Measurements from ENCODE around the gene KPNB1. TPM values are rescaled to one million over a fixed set of nuclear protein-coding genes. Genes with fewer than 3 reads are reported as not detected.
A peak's percentile ranks its signal among the peaks of the same experiment; 100 is the strongest.

Gene KPNB1
- total RNA-seq, 2 experiments from 2014 or later: 602 to 614 TPM

DNA sequence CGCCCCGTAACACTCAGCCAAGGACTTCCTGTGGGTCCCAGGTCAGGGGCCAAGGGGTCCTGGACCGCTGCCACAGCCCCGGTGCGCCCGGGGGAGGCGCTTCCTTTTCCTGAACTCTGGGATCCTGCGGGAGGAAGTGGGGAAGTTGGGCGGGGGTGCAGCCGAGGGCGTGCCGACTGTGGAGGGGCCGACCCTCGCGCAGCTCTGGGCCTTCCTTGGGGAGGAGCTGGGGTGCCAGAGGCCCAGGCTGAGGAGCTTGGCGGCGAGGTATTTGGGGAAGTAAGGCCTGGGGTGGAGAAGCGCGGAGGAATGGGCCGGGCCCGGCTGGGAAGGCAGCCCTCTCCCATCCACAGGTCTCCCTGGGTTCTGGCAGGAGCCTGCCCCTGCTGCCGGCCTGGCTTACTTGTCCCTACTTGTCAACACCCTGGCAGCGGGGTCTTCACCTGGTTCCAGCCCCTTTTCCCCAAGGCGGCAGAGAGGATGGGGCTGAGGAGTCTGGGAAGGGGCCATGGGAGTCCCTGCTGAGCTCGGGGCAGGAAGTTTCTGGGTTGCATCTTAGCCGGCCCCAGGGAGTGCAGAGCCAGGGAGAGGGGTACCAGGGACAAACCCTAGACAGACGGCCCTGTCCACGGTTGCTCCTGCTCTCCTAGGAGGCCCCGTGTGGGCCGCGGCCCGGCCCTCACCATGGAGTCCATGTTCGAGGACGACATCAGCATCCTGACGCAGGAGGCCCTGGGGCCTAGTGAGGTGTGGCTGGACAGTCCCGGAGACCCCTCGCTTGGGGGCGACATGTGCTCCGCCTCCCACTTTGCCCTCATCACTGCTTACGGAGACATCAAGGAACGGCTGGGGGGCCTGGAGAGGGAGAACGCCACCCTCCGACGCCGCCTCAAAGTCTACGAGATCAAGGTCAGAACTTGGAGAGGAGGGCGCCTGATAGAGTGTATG, 46.0 kb downstream of the KPNB1 start:
- H3K36me3 Mint-ChIP-seq (ENCODE audit: low read depth): peaks cover 26% of the 10 kb centered on the region
- peak overlapping the region; percentile 88 for H3K4me3 Mint-ChIP-seq
- peak overlapping the region; percentile 91 for H3K27ac Mint-ChIP-seq
- H3K4me1 Mint-ChIP-seq (ENCODE audit: low read depth): peaks cover 71% of the 10 kb centered on the region
- intact Hi-C loops (cut with micrococcal nuclease): loop anchor here (1.0 to 2.0 kb wide), 3 partner anchors 10 to 46 kb away; partner anchors contain the start of gene KPNB1
- CTCF ChIA-PET: interaction anchor here (0.8 to 8.3 kb wide), 5 partner anchors 29 to 56 kb away, joined by 3 to 158 read pairs (median 3); partner anchors contain the start of gene TBX21
- no peaks in the 10 kb centered on the region for H3K9me3 Mint-ChIP-seq
- DNase-seq: no peak
- no peaks in the 10 kb centered on the region for H3K27me3 Mint-ChIP-seq (ENCODE audit: low read depth)

DNA sequence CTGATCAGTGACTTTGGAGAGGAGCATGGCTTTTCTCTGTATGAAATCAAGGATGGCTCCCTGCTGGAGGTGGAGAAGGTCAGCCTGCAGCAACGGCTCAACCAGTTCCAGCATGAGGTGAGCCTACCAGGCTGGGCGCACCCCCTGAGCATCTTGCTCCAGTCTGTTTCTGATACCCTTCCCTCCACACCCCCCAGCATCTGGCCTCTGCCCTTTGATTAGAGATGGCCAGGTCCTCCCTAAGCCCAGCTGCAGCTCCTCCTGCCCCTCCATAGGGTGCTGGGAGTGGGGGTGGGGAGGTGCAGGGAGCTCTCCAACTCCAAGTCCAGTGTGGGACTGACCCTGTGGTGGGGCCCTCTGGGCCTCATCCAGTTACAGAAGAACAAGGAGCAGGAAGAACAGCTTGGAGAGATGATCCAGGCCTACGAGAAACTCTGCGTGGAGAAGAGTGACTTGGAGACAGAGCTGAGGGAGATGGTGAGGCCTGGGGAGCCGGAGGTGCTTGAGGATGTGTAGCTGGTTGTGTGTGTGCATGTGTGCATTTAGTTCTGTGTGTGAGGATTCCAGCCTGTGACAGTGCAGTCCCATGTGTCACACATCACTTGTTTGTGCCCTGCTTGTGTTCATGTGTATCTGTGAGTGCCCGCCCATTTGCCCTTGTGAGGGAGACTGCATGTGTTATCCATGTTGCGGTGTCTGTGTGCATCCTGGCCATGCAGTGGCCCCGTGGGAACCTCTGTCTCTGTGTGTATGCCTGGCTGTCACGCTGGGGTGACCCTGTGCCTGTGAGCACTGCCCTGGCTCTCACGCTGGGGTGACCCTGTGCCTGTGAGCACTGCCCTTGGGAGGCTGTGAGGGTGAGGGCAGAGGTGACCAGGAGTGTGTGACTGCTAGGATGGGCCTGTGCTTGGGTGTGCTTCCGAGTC, 47.3 kb downstream of the KPNB1 start:
- no peaks in the 10 kb centered on the region for H3K27me3 Mint-ChIP-seq (ENCODE audit: low read depth)
- intact Hi-C loops (cut with micrococcal nuclease): no loop called here
- H3K9me3 Mint-ChIP-seq: no peaks in the 10 kb centered on the region
- H3K27ac Mint-ChIP-seq: peak overlapping the region; percentile 80
- H3K4me1 Mint-ChIP-seq (ENCODE audit: low read depth): peaks cover 79% of the 10 kb centered on the region
- peaks cover 26% of the 10 kb centered on the region for H3K36me3 Mint-ChIP-seq (ENCODE audit: low read depth)
- H3K4me3 Mint-ChIP-seq: peak overlapping the region; percentile 88
- CTCF ChIA-PET: interaction anchor here (0.6 to 8.3 kb wide), 7 partner anchors 8 to 93 kb away, joined by 3 to 158 read pairs (median 44); partner anchors contain the start of gene TBX21
- no peak for DNase-seq

DNA sequence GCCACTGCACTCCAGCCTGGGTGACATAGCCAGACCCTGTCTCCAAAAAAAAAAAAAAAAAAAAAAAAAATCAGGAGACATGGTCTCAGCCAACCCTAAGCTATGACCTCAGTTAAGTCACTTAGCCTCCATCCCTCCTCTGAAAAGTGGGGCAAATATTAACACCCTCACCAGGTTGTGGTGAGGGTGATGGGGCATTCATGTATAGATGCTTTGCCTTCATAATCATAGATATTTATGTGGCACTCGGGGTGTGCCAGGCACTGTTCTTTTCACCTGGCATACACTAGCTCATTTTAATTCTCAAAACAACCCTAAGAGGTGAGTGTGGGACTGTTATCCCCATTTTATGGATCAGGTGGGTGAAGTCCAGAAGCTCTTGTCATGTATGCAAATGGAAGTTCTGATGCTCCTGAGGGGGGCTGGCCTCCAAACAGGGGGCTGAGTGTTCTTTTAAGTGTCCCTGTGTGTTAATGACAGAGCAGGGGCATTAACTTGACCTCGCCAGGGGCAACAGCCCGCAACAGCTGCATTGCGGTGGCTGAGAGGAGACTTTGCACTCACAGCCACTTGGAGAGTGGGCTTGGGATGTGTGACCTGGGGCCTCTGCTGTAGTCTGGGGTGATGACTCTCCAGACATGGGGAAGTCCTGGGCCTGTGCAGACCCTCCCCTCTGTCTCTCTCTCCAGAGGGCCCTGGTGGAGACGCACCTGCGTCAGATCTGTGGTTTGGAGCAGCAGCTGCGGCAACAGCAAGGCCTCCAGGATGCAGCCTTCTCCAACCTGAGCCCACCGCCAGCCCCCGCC, 48.4 kb downstream of the KPNB1 start:
- H3K4me3 Mint-ChIP-seq: no peak overlapping the region
- CTCF ChIA-PET: interaction anchor here (0.6 to 8.3 kb wide), 16 partner anchors 10 to 119 kb away, joined by 3 to 158 read pairs (median 7); partner anchors contain the start of gene TBX21
- H3K27ac Mint-ChIP-seq: peak overlapping the region; percentile 64
- H3K27me3 Mint-ChIP-seq (ENCODE audit: low read depth): no peaks in the 10 kb centered on the region
- no peak for DNase-seq
- peaks cover 29% of the 10 kb centered on the region for H3K36me3 Mint-ChIP-seq (ENCODE audit: low read depth)
- intact Hi-C loops (cut with micrococcal nuclease): loop anchor here (1.0 to 2.0 kb wide), 3 partner anchors 20 to 93 kb away; no protein-coding TSS in a partner anchor
- H3K9me3 Mint-ChIP-seq: no peaks in the 10 kb centered on the region
- peaks cover 75% of the 10 kb centered on the region for H3K4me1 Mint-ChIP-seq (ENCODE audit: low read depth)

DNA sequence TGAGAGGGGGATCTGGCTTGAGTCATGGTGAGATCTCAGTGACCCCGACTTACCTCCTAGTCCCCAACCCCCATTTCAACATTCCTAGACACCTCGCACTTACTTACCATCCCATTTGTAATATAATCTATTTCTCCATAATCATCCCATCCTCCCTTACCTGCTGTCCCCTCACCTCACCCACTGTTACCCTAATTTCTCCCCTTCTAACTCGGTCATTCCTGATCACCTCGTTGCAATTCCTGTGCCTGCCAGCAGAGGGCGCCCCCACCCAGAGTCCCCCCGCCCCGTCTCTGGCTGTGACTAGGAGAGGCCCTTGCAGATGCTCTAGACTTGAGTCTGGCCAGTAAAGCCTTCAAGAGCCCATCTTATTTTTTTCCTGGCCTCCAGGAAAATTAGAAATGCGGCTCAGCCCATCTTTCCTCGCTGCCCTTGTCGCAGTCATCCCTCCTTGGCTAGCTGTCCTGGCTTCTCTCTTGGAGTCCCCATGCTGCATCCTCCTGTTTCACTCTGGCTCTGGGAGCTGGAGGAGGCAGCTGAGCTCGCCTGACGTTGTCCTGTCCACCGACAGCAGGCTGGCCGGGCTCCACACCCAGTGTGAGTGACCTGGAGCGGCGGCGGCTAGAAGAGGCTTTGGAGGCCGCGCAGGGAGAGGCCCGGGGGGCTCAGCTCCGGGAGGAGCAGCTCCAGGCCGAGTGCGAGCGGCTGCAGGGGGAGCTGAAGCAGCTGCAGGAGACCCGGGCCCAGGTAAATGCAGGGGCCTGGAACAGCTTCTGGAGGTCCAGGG, 49.2 kb downstream of the KPNB1 start:
- H3K9me3 Mint-ChIP-seq: no peaks in the 10 kb centered on the region
- H3K4me3 Mint-ChIP-seq: peak overlapping the region; percentile 28
- peaks cover 79% of the 10 kb centered on the region for H3K4me1 Mint-ChIP-seq (ENCODE audit: low read depth)
- peak overlapping the region; percentile 64 for H3K27ac Mint-ChIP-seq
- peaks cover 36% of the 10 kb centered on the region for H3K36me3 Mint-ChIP-seq (ENCODE audit: low read depth)
- CTCF ChIA-PET: interaction anchor here (0.6 to 8.3 kb wide), 21 partner anchors 8 to 189 kb away, joined by 3 to 158 read pairs (median 4); partner anchors contain the start of gene TBX21
- no peaks in the 10 kb centered on the region for H3K27me3 Mint-ChIP-seq (ENCODE audit: low read depth)
- intact Hi-C loops (cut with micrococcal nuclease): loop anchor here (1.0 to 2.0 kb wide), 5 partner anchors 19 to 92 kb away; partner anchors contain the start of gene TBX21
- DNase-seq: peak; percentile 92

DNA sequence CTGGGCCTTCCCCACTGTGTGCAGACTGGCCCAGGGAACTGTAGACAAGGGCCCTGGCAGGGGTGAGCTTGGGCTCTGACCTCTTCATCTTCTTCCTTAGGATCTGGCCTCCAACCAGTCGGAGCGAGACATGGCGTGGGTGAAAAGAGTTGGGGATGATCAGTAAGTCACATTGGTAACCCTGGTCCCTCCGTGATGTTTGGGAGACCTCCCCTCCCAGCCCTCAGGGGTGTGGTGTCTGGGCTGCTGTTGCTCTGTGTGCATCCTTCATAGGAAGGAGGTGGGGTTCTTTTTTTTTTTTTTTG, 49.8 kb downstream of the KPNB1 start:
- DNase-seq: no peak
- intact Hi-C loops (cut with micrococcal nuclease): loop anchor here (1.0 to 2.0 kb wide), 3 partner anchors 22 to 91 kb away; partner anchors contain the start of gene TBX21
- peaks cover 85% of the 10 kb centered on the region for H3K4me1 Mint-ChIP-seq (ENCODE audit: low read depth)
- CTCF ChIA-PET: interaction anchor here (0.6 to 8.3 kb wide), 18 partner anchors 8 to 190 kb away, joined by 3 to 158 read pairs (median 4); partner anchors contain the start of gene TBX21
- peaks cover 38% of the 10 kb centered on the region for H3K36me3 Mint-ChIP-seq (ENCODE audit: low read depth)
- no peak overlapping the region for H3K4me3 Mint-ChIP-seq
- H3K27me3 Mint-ChIP-seq (ENCODE audit: low read depth): no peaks in the 10 kb centered on the region
- H3K9me3 Mint-ChIP-seq: no peaks in the 10 kb centered on the region
- H3K27ac Mint-ChIP-seq: peak overlapping the region; percentile 81

DNA sequence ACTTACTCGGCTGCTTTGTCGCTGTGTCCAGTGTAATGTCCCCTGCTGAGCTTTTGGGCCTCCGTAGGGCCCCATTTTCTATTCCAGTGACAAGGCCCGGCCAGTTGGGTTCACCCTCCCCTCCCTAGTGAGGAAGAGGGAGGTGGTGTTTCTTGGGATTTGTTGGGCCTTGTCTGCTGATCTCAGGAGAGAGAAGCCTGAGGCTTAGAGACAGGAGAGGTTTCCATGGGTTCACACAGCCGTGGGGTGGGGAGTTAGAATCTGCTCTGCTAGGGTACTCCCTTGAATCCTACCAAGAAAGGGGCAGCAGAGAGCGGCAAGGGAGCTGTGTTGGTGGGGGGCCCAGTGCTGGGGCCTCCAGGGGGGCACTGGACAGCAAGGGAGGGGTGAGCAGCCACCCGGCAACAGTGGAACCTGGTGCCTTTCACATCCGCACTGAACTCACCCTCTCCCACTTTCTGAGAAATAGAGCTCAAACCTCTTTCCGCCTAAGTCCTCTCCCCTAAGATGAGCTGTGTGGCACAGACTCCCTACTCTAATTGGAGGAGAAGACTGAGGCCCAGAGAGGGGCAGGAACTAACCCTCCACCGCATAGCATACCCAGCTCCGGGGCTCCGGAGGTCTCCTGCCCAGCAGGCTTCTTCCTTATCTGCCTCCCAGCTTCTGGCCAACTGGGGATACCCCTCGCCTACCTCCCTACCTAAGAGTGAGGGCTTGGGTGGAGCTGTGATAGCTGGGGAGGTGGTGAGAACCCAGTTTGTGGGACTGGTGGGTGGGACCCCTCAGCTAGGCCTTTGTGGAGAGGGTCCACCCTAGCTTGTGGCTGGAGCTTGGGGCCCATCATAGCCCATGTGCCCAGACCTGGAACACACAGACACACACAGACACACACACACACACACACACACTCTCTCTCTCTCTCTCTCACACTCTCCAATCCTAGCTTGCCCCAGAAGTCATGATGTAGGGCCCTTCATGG, 51.0 kb downstream of the KPNB1 start:
- H3K36me3 Mint-ChIP-seq (ENCODE audit: low read depth): peaks cover 42% of the 10 kb centered on the region
- no peaks in the 10 kb centered on the region for H3K9me3 Mint-ChIP-seq
- H3K27me3 Mint-ChIP-seq (ENCODE audit: low read depth): no peaks in the 10 kb centered on the region
- no peak for DNase-seq
- H3K4me1 Mint-ChIP-seq (ENCODE audit: low read depth): peaks cover 89% of the 10 kb centered on the region
- intact Hi-C loops (cut with micrococcal nuclease): no loop called here
- CTCF ChIA-PET: interaction anchor here (0.6 to 8.3 kb wide), 10 partner anchors 10 to 101 kb away, joined by 3 to 158 read pairs (median 4); partner anchors contain the start of gene TBX21
- peak overlapping the region; percentile 45 for H3K4me3 Mint-ChIP-seq
- H3K27ac Mint-ChIP-seq: peak overlapping the region; percentile 98

DNA sequence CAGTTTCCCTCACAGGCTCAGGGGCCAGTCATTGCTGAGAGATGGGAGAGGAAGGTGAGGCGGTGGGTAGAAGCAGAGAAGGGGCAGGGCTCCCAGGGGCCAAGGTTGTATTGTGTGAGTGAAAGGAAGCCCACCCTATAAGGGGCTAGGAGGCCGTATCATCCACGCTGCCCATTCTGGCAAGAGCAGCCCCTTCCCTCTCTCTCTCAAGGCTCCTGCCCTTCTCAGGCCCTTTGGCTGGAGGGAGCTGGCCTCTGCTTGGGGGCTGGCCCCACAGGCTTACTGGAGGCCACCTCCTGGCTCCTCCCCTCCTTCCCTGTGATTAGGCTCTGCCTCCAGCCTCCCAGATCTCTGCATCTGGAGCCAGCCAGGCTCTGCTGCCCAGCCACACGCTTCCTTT, 51.9 kb downstream of the KPNB1 start:
- no peaks in the 10 kb centered on the region for H3K27me3 Mint-ChIP-seq (ENCODE audit: low read depth)
- H3K9me3 Mint-ChIP-seq: no peaks in the 10 kb centered on the region
- peaks cover 41% of the 10 kb centered on the region for H3K36me3 Mint-ChIP-seq (ENCODE audit: low read depth)
- H3K4me1 Mint-ChIP-seq (ENCODE audit: low read depth): peaks cover 89% of the 10 kb centered on the region
- H3K4me3 Mint-ChIP-seq: peak overlapping the region; percentile 57
- CTCF ChIA-PET: interaction anchor here (0.6 to 8.3 kb wide), 7 partner anchors 14 to 100 kb away, joined by 3 to 158 read pairs (median 4); partner anchors contain the start of gene TBX21
- no peak for DNase-seq
- peak overlapping the region; percentile 98 for H3K27ac Mint-ChIP-seq
- intact Hi-C loops (cut with micrococcal nuclease): no loop called here

DNA sequence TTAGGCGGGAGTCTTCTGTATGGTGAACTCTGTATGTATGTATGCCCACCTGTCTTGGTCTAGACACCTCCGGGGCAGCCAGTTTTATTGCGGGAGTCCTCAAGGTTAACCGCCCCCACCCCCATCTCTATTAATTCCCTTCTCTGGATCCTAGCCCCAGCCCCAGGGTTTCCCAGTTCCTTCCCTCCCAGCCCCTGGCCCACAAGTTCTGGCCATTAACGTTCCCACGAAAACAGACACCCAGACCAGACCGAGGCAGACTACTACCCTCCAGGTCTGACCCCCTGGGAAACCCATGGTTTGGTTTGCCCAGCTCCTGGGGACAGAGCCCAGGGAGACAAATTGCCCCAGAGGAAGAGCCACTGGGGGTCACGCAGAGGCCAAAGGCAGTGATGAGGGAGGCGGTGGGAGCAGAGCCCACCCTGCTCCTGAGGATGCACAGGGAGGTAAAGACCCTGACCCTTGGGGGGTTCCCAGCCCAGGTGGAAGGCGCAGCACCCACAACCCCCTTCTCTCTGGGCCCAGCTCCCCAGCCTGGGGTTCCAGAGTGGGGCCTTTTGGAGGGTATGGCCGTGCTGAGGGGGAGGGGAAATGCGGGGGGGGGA, 52.8 kb downstream of the KPNB1 start:
- CTCF ChIA-PET: interaction anchor here (6.5 to 8.3 kb wide), 2 partner anchors 15 to 31 kb away, joined by 128 to 158 read pairs; partner anchors contain the start of gene TBX21
- Mint-ChIP-seq H3K27ac (peak overlapping the region; percentile 98), H3K9me3 (no peaks in the 10 kb centered on the region), H3K4me1 (ENCODE audit: low read depth) (peaks cover 89% of the 10 kb centered on the region), H3K27me3 (ENCODE audit: low read depth) (no peaks in the 10 kb centered on the region), H3K4me3 (peak overlapping the region; percentile 57), H3K36me3 (ENCODE audit: low read depth) (peaks cover 37% of the 10 kb centered on the region)
- intact Hi-C loops (cut with micrococcal nuclease): no loop called here
- DNase-seq: no peak

DNA sequence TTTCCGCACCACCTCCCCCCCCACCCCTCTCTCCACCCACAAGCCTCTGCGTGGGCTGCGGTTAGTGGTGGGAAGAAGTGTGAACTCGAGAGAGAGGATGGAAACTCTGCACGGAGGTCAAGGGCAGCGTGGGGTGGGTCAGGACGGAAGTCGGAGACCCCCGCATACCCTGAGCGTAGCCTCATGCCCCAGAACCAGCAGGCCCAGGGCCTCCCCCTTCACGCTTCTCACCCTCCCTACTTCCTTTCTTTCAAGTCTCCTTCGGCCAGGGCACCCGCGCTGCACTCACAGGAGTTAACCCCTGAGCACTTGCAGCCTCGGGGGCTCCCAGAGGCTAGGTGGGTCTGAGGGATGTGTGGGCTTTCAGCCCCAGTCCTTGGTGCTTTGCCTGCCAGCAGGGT, 53.5 kb downstream of the KPNB1 start:
- H3K9me3 Mint-ChIP-seq: no peaks in the 10 kb centered on the region
- peaks cover 87% of the 10 kb centered on the region for H3K4me1 Mint-ChIP-seq (ENCODE audit: low read depth)
- peak; percentile 74 for DNase-seq
- H3K27ac Mint-ChIP-seq: peak overlapping the region; percentile 98
- intact Hi-C loops (cut with micrococcal nuclease): loop anchor here (1.0 kb wide), 1 partner anchor 30 kb away; the partner anchor contains the start of gene TBX21
- peaks cover 41% of the 10 kb centered on the region for H3K36me3 Mint-ChIP-seq (ENCODE audit: low read depth)
- peak overlapping the region; percentile 71 for H3K4me3 Mint-ChIP-seq
- CTCF ChIA-PET: interaction anchor here (1.5 to 5.5 kb wide), 2 partner anchors 14 to 22 kb away, joined by 4 to 72 read pairs; no protein-coding TSS in a partner anchor
- no peaks in the 10 kb centered on the region for H3K27me3 Mint-ChIP-seq (ENCODE audit: low read depth)
